Measurements from ENCODE around the gene WWOX.

DNA sequence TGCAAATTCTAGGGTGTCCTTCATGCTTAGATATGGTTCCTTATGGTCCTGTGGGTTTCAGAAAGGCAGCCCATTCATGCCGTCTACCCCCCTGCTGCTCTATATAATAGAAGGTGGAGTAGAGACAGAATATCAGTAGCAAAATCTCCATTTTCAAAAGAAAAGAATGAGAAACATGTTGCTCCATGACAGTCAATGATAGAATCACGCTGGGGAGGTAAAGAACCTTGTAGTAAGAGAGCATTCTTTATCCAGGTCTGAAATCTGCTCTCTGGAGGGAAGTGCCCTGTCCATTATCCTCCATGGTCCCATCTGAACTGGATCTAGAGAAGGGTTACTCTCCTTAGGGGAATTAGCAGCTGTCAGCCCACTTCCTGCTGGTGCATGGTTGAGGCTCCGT is 272.8 kb downstream of the WWOX start:
- no peak for TF ChIP-seq CBX5 (IDR thresholded peaks at IDR 0.05; ENCODE audit: low read depth, low read length)
- no peak for TF ChIP-seq EZH2 (IDR thresholded peaks at IDR 0.05; ENCODE audit: low read depth, low read length, severe bottlenecking)
- no peak for TF ChIP-seq POLR2AphosphoS5 (IDR thresholded peaks at IDR 0.05; ENCODE audit: low read depth, low read length)

Measured in H1 (cell line).